COLO668 (cell line): ENCODE measurements around the gene MORC1.
"Not testable (repeated sequence)": the region's sequence is repeated elsewhere in the genome, so short reads cannot be mapped to it uniquely, and the experiment has no call there.

Experiments
- DNase-seq: peaks from one replicate; lab custom pipeline; 2025; ENCODE audit not compliant: unreplicated experiment; lab: John Stamatoyannopoulos, UW

MORC1 gene

GRCh38 chr3:109112946-109113760 is 4.8 kb downstream of the MORC1 start:
- no peak for DNase-seq

GRCh38 chr3:109109574-109109973 is 8.4 kb downstream of the MORC1 start:
- no peak for DNase-seq

- DNase-seq, result peak; percentile 18
Measured at GRCh38 chr3:109098079-109098644, 19.8 kb downstream of the MORC1 start.

- DNase-seq, result no peak
Measured at GRCh38 chr3:109095166-109095565, 22.8 kb downstream of the MORC1 start.

GRCh38 chr3:109093561-109093960 is 24.4 kb downstream of the MORC1 start:
- no peak for DNase-seq

- DNase-seq, result no peak
Measured at GRCh38 chr3:109091846-109092245, 26.1 kb downstream of the MORC1 start.

GRCh38 chr3:109089265-109089664 is 28.7 kb downstream of the MORC1 start:
- no peak for DNase-seq

- DNase-seq, result peak; percentile 19
Measured at GRCh38 chr3:109081746-109082510, 36.0 kb downstream of the MORC1 start.

GRCh38 chr3:109080090-109080489 is 37.8 kb downstream of the MORC1 start:
- DNase-seq, result not testable (repeated sequence)

GRCh38 chr3:109073116-109073515 is 44.8 kb downstream of the MORC1 start:
- DNase-seq, result no peak

GRCh38 chr3:109072194-109072593 is 45.7 kb downstream of the MORC1 start:
- no peak for DNase-seq

GRCh38 chr3:109071350-109072142 is 46.4 kb downstream of the MORC1 start:
- no peak for DNase-seq

- no peak for DNase-seq
Measured at GRCh38 chr3:109070211-109070610, 47.7 kb downstream of the MORC1 start.

- DNase-seq, result no peak
Measured at GRCh38 chr3:109066864-109067263, 51.1 kb downstream of the MORC1 start.

GRCh38 chr3:109059264-109059663 is 58.7 kb downstream of the MORC1 start:
- no peak for DNase-seq

GRCh38 chr3:109057616-109058015 is 60.3 kb downstream of the MORC1 start:
- no peak for DNase-seq

- no peak for DNase-seq
Measured at GRCh38 chr3:109057056-109057455, 60.9 kb downstream of the MORC1 start.

GRCh38 chr3:109050591-109051167 is 67.3 kb downstream of the MORC1 start:
- peak; percentile 5 for DNase-seq

GRCh38 chr3:109047366-109047765 is 70.6 kb downstream of the MORC1 start:
- no peak for DNase-seq

GRCh38 chr3:109045271-109046040 is 72.5 kb downstream of the MORC1 start:
- DNase-seq, result no peak
